ENCODE data around the gene TGFBRAP1.
A peak's percentile ranks its signal among the peaks of the same experiment; 100 is the strongest.

TGFBRAP1 gene

DNA sequence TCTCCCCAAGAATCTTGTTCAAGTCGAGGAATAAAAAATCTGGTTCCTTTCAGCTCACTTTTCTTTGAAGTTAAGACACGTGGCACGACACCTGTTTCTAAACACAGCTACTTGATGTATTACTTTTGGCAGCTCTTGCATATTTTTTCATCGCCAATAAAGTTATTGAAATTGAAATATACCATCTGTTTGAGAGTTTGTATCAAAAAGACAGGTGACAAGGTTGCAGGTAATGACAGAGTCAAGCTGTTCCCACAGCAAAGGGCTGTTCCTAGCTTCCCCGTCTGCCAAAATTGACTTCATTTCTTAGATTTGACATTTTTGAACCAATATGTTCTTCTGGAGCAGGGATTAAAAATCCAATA, 93.5 kb downstream of the TGFBRAP1 start:
- no peak for DNase-seq

DNA sequence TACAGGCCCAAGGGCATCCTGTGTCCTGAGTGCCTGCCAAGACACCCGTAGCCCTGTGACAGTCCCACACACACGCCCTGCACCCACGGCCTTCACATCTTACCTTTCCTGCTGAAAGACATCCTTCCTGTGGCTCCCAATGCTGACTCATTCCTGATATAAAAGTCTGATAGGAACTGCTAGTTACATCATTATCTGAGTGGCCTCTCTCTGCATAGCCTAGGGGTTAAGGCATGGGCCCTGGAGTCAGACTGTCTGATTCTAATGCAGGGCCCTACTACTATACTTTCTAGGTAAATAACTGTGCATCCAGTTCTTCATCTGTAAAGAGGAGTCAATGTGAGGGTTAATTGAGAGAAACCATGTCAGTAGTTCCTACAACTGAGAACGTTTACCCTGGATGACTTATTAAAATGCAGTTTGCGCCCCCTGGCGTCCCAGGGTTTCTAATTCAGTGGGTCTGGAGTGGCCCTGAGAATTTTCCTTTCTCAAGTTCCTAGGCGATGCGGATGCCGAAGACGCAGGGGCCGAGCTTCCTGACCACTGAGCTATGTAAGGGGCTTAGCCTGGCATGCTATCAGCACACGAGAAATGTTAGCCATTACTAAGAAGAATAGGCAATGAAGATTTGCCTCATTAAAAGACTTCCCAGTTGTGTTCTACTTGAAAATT, 94.0 kb downstream of the TGFBRAP1 start:
- peak; percentile 39 for DNase-seq

DNA sequence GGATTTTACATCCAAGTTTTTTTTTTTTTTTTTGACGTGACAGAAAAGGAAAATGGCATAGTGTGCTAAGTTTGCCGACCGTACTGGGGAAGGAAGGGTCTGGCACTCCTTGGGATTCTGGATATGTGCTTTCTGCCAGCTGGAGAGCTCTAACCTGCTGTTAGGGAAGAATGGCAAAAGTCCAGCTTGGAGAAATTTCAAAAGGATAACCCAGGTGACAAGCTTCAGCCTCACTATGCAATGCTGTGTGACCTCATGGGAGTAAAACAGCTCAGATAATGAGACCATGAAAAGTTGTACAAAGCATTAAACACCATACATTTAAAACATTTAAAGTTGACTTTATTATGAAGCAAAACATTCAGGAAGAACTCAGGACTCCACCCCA, 98.3 kb downstream of the TGFBRAP1 start:
- no peak for DNase-seq

DNA sequence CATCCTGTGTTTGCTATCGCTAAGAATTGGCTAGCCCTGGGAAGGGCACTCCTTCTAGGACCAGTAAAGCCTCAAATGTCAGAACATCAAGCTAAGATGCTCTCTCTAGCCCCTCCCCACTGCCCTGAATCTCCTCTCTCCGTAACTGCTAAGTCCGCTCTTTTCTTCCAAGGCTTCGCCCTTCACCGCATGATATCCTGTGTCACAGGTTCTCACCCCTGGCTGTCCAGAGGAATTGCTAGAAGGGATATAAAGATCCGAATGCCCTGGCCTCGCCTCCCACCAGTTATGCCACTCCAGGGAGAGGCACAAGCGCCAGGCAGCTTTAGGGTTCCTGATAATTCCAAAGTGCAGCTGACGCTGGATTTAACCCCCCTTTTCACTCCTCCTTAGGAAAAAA, 105.1 kb downstream of the TGFBRAP1 start:
- DNase-seq, result no peak

DNA sequence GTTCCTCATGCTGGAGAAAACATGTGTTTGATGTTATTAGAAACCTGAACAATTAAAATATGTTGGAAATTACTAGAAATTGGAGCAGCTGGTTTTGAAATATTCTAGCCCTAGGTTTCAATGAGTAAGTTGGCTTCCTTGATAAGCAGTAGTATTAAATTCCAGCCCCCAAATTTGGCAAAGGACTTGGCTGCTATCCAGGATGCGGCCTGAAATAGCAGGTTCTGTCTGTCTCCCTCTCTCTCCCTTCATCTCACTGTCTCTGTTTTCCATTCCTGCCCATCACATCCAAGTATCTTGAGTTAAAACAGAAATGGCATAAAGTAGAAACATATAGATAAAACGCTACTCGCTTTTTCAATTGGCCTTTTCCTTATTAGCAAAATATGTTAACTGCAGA, 108.9 kb downstream of the TGFBRAP1 start:
- no peak for DNase-seq

DNA sequence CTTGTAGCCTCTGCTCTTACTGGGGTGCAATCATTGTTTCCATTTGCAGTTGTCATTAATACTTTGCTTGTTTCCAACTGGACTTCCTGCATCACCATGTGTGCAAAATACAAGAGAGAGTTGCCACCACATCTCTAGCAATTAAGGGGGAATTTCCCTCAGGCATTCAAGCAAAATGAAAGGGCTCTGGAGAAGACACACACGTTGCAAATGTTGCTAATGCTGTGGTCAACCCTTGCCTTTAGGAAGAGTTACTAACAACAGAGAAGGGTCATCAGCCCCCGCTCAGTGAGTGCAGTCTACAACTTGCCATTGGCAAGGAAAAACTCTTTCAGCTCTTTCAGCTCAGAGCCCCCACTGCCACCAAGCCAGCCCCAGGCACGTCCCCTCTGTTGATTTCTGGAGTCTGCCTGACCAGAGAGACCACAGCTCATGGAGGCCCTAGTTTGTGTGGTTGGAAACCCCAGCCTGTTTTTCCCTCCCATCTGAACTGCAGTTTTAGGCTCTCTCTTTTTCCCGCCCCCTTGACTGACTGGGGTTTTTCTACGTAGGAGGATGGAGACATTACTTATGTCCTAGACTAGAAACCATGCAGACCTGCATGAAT, 113.8 kb downstream of the TGFBRAP1 start:
- no peak for DNase-seq

Data from T1000 (cell line).